ENCODE results near the gene THAP9.

The THAP9 gene

DNA sequence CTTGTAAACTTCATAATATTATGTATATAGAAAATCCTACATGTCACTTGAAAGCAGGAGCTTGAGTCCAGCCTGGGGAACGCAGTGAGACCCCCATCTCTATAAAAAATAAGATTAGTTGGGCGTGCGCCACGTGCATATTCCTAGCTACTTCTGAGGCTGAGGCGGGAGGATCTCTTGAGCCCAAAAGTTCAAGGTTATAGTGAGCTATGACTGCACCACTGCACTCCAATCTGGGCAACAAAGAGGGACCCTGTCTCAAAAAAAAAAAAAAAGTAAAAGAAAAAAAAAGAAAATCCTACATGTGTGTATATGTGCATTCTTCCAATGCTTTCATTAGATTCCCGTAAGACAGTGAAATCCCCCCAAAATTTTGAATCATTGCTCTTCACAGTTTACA is 11.2 kb upstream of the THAP9 start:
- Histone ChIP-seq H3K4me1 (ENCODE audit: control insufficient read depth, insufficient read depth, low read length) (peaks cover 11% of the 10 kb centered on the region), H3K4me3 (ENCODE audit: low read depth, low read length) (peak overlapping the region; percentile 81; the same call in 1 of the 2 replicates), H3K9me3 (ENCODE audit: control insufficient read depth, insufficient read depth, low read depth, low read length) (no peaks in the 10 kb centered on the region), H3K27ac (ENCODE audit: extremely low read depth, low read depth, low read length) (no peak overlapping the region), H3K36me3 (ENCODE audit: control insufficient read depth in 2 of 2, insufficient read depth in 1 of 2, low read length in 2 of 2) (peaks cover 0 to 14% of the 10 kb centered on the region in 2 experiments; a peak in 2 of 3 replicates)
- TF ChIP-seq, protein P1, sequence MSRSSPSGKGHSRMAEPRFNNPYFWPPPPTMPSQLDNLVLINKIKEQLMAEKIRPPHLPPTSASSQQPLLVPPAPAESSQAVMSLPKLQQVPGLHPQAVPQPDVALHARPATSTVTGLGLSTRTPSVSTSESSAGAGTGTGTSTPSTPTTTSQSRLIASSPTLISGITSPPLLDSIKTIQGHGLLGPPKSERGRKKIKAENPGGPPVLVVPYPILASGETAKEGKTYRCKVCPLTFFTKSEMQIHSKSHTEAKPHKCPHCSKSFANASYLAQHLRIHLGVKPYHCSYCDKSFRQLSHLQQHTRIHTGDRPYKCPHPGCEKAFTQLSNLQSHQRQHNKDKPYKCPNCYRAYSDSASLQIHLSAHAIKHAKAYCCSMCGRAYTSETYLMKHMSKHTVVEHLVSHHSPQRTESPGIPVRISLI (tag by site-specific recombination; IDR thresholded peaks at IDR 0.05), result 0 out of 2 replicates have a peak, but pooled peaks have one; percentile 16
- TF ChIP-seq ZNF146 (tag by site-specific recombination; IDR thresholded peaks at IDR 0.05) (no peak), ZNF24 (tag by site-specific recombination; IDR thresholded peaks at IDR 0.05) (no peak)
- TF ChIP-seq, protein P2, sequence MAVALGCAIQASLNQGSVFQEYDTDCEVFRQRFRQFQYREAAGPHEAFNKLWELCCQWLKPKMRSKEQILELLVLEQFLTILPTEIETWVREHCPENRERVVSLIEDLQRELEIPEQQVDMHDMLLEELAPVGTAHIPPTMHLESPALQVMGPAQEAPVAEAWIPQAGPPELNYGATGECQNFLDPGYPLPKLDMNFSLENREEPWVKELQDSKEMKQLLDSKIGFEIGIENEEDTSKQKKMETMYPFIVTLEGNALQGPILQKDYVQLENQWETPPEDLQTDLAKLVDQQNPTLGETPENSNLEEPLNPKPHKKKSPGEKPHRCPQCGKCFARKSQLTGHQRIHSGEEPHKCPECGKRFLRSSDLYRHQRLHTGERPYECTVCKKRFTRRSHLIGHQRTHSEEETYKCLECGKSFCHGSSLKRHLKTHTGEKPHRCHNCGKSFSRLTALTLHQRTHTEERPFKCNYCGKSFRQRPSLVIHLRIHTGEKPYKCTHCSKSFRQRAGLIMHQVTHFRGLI (tag by site-specific recombination; IDR thresholded peaks at IDR 0.05), result peak; percentile 31; the same call in 1 of the 2 replicates
- CTCF ChIA-PET, result interaction anchor here (0.7 to 1.9 kb wide), 3 partner anchors 10 to 122 kb away, joined by 5 to 13 read pairs (median 5); no protein-coding TSS in a partner anchor
- POLR2A ChIA-PET, result interaction anchor here (0.6 kb wide), 2 partner anchors 123 to 568 kb away, joined by 3 to 5 read pairs; no protein-coding TSS in a partner anchor

DNA sequence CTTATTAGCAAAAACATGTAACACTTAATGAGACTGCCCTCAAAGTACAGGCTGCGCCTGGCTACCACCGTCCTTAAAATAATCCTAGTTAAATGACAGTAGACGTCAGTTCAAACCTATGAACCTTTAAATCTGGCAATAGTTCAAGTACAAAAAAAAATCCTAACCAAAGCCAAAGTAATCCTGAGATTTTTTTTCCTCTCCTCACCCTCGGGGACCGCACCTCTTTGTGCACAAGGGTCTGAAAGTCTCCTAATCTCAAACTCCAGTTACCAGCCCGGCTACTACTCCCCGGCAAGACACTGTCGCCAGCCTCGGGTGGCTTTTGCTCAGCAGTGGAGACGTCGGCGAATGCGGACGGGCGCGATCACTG is 10.0 kb upstream of the THAP9 start:
- H3K4me1 ChIP-seq (ENCODE audit: control insufficient read depth, insufficient read depth, low read length), result peaks cover 11% of the 10 kb centered on the region
- H3K27ac ChIP-seq (ENCODE audit: extremely low read depth, low read depth, low read length), result peak overlapping the region; percentile 91
- H3K4me3 ChIP-seq (ENCODE audit: low read depth, low read length), result peak overlapping the region; percentile 81
- CTCF ChIA-PET, result interaction anchor here (1.0 to 1.9 kb wide), 2 partner anchors 9 to 121 kb away, joined by 5 to 13 read pairs; no protein-coding TSS in a partner anchor
- H3K36me3 ChIP-seq (ENCODE audit: control insufficient read depth in 2 of 2, insufficient read depth in 1 of 2, low read length in 2 of 2), result peaks cover 10 to 26% of the 10 kb centered on the region in 2 experiments
- TF ChIP-seq ZNF624 (tag by site-specific recombination; IDR thresholded peaks at IDR 0.05), result no peak
- TF ChIP-seq ZNF155 (tag by site-specific recombination; IDR thresholded peaks at IDR 0.05), result no peak
- no peak for TF ChIP-seq ZNF19 (tag by site-specific recombination; IDR thresholded peaks at IDR 0.05; ENCODE audit: low read depth)
- TF ChIP-seq, protein P1 (tag by site-specific recombination; IDR thresholded peaks at IDR 0.05), result 0 out of 2 replicates have a peak, but pooled peaks have one; percentile 18
- H3K9me3 ChIP-seq (ENCODE audit: control insufficient read depth, insufficient read depth, low read depth, low read length), result no peaks in the 10 kb centered on the region
- POLR2A ChIA-PET, result interaction anchor here (1.8 kb wide), 1 partner anchor 145 kb away, joined by 6 read pairs; the partner anchor contains the start of gene COPS4

DNA sequence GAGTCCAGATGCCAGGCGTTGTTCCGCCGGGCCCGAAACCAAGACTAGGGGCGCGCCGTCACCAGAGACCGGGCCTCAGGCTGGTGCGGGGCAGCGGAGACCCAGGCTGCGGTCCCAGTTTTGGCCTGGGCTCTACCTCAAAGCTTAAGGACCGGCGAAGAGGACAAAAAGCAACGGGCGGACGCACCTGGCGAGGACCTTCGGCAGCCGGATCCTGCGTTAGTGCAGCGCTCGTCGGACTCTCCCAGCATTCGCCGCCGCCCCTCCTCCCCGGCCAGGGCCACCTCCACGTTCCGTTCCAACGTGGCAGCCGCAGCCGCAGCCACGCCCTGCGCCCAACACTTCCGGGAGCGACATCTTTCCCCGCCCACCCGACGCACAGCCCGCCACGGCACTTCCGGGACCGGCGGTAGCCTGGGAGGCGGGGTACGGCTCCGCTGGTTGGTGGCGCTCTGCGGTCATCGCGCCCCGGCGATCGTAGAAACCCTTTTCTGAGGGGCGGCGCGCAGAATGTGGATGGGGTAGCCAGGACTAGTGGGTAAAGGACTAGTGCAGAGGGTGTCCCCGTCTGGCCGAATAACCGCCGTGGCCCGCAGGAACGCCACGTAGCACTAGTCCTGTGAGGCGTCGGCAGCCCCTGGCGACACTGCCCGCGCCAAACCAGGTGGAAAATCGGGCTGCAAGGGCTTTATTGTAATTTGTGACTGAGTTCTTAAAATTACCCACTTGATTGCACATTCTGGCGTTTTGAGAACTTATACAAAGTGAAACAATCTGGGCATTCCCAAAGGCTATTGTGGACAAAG is 9.4 kb upstream of the THAP9 start, which contains the start of gene SEC31A:
SEC31A (minus strand) TSS at position 253 of the 806 bp plus-strand sequence. CDS start 9,217 bp downstream, outside the sequence.
- ChIA-PET CTCF (no interaction called here), POLR2A (interaction anchor here (1.1 to 1.8 kb wide), 2 partner anchors 121 to 144 kb away, joined by 3 to 6 read pairs; partner anchors contain the start of gene COPS4)
- no peaks in the 10 kb centered on the region for H3K9me3 ChIP-seq (ENCODE audit: control insufficient read depth, insufficient read depth, low read depth, low read length)
- peak within 1 kb of the TSS; percentile 91 for H3K27ac ChIP-seq (ENCODE audit: extremely low read depth, low read depth, low read length)
- peaks cover 7% of the 10 kb centered on the region for H3K4me1 ChIP-seq (ENCODE audit: control insufficient read depth, insufficient read depth, low read length)
- peak within 1 kb of the TSS; percentile 81 for H3K4me3 ChIP-seq (ENCODE audit: low read depth, low read length)
- peaks cover 11 to 32% of the 10 kb centered on the region in 2 experiments for H3K36me3 ChIP-seq (ENCODE audit: control insufficient read depth in 2 of 2, insufficient read depth in 1 of 2, low read length in 2 of 2)
- no peak for TF ChIP-seq ZNF621 (tag by site-specific recombination; IDR thresholded peaks at IDR 0.05)
- no peak for TF ChIP-seq ZIC2 (tag by site-specific recombination; IDR thresholded peaks at IDR 0.05)
- peak; percentile 54; the same call in 1 of the 2 replicates for TF ChIP-seq ZSCAN23 (tag by site-specific recombination; IDR thresholded peaks at IDR 0.05)
- no peak for TF ChIP-seq ZNF626 (tag by site-specific recombination; IDR thresholded peaks at IDR 0.05)
- peak; percentile 91 for TF ChIP-seq ZXDB (tag by site-specific recombination; IDR thresholded peaks at IDR 0.05)
- no peak for TF ChIP-seq ZNF311 (tag by site-specific recombination; IDR thresholded peaks at IDR 0.05; ENCODE audit: borderline replicate concordance)
- TF ChIP-seq ZFP3 (tag by site-specific recombination; IDR thresholded peaks at IDR 0.05; ENCODE audit: low read depth), result no peak
- no peak for TF ChIP-seq ZNF677 (tag by site-specific recombination; IDR thresholded peaks at IDR 0.05)
- TF ChIP-seq, protein P3, sequence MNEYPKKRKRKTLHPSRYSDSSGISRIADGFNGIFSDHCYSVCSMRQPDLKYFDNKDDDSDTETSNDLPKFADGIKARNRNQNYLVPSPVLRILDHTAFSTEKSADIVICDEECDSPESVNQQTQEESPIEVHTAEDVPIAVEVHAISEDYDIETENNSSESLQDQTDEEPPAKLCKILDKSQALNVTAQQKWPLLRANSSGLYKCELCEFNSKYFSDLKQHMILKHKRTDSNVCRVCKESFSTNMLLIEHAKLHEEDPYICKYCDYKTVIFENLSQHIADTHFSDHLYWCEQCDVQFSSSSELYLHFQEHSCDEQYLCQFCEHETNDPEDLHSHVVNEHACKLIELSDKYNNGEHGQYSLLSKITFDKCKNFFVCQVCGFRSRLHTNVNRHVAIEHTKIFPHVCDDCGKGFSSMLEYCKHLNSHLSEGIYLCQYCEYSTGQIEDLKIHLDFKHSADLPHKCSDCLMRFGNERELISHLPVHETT (tag by site-specific recombination; IDR thresholded peaks at IDR 0.05), result no peak
- 0 out of 2 replicates have a peak, but pooled peaks have one; percentile 33 for TF ChIP-seq BCL11B (tag by site-specific recombination; IDR thresholded peaks at IDR 0.05; ENCODE audit: low read depth)
- TF ChIP-seq ZNF341 (tag by site-specific recombination; IDR thresholded peaks at IDR 0.05; ENCODE audit: low read depth), result peak; percentile 54
- TF ChIP-seq, protein P4, sequence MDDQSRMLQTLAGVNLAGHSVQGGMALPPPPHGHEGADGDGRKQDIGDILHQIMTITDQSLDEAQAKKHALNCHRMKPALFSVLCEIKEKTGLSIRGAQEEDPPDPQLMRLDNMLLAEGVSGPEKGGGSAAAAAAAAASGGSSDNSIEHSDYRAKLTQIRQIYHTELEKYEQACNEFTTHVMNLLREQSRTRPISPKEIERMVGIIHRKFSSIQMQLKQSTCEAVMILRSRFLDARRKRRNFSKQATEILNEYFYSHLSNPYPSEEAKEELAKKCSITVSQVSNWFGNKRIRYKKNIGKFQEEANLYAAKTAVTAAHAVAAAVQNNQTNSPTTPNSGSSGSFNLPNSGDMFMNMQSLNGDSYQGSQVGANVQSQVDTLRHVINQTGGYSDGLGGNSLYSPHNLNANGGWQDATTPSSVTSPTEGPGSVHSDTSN (CRISPR knock-in tag; IDR thresholded peaks at IDR 0.05), result peak; percentile 83
- TF ChIP-seq, protein P5, sequence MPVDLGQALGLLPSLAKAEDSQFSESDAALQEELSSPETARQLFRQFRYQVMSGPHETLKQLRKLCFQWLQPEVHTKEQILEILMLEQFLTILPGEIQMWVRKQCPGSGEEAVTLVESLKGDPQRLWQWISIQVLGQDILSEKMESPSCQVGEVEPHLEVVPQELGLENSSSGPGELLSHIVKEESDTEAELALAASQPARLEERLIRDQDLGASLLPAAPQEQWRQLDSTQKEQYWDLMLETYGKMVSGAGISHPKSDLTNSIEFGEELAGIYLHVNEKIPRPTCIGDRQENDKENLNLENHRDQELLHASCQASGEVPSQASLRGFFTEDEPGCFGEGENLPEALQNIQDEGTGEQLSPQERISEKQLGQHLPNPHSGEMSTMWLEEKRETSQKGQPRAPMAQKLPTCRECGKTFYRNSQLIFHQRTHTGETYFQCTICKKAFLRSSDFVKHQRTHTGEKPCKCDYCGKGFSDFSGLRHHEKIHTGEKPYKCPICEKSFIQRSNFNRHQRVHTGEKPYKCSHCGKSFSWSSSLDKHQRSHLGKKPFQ (tag by site-specific recombination; IDR thresholded peaks at IDR 0.05), result no peak
- no peak for TF ChIP-seq ZNF133 (tag by site-specific recombination; IDR thresholded peaks at IDR 0.05)
